IPS DF 6.9 (cell line): Measurements from ENCODE around the gene ADAMTS17.

Source experiments
- DNase-seq: peaks from one replicate; pipeline ENCODE4 v3.0.0-alpha.2; 2013; ENCODE audit warnings: low read depth, low spot score
- H3K27ac ChIP-seq: one replicate; pipeline ENCODE4 v1.5.1; 2013; ENCODE audit warnings: low read length, control low read depth
- H3K27me3 ChIP-seq: 2 replicates; pipeline ENCODE4 v1.6.1; 2013; ENCODE audit warnings: mild to moderate bottlenecking, low read length; ENCODE audit not compliant: control insufficient read depth, insufficient read depth
- H3K36me3 ChIP-seq: 2 replicates; pipeline ENCODE4 v1.6.1; 2013; ENCODE audit warnings: low read length; ENCODE audit not compliant: control insufficient read depth, insufficient read depth
- H3K4me1 ChIP-seq: 2 replicates; pipeline ENCODE4 v1.6.1; 2013; ENCODE audit warnings: low read length; ENCODE audit not compliant: control insufficient read depth, insufficient read depth
- H3K4me3 ChIP-seq: 2 replicates; pipeline ENCODE4 v1.5.1; 2013; ENCODE audit warnings: mild to moderate bottlenecking, low read length
- H3K9me3 ChIP-seq: 2 replicates; pipeline ENCODE4 v1.6.1; 2013; ENCODE audit warnings: low read length, inconsistent platforms; ENCODE audit not compliant: control insufficient read depth, insufficient read depth
- WGBS: extraction: QIAGEN DNeasy Blood & Tissue Kit; methylation state at CpG from one replicate; pipeline ENCODE4 v1.1.7; 2013; ENCODE audit warnings: mixed read lengths, missing lambda C conversion rate; ENCODE audit not compliant: insufficient read length, insufficient coverage; 5-methylcytosine and 5-hydroxymethylcytosine counted together

Gene ADAMTS17

DNA sequence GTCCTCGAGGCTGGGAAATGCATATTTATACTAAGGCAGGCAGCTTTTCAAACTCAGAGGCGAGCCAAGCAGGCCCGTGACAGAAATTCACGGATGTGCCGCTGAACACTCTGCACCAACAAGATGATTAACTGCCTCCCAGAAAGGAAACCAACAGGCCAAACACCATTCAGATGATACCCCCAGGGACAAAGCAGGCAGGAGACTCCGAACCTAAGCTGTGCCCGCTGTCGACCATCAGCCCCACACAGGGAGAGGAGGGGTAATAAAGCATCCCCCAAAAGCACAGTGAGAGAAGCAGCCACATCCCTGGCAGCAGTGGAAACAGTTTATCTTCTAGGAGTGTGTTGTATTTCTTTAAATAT is 31.8 kb downstream of the ADAMTS17 start:
- no peaks in the 10 kb centered on the region for H3K9me3 ChIP-seq
- no peak overlapping the region for H3K27ac ChIP-seq
- no peaks in the 10 kb centered on the region for H3K27me3 ChIP-seq
- H3K36me3 ChIP-seq, result no peaks in the 10 kb centered on the region
- no peak overlapping the region for H3K4me3 ChIP-seq
- H3K4me1 ChIP-seq, result no peaks in the 10 kb centered on the region; the same call in 1 of the 2 replicates
- no peak for DNase-seq
- WGBS, result no CpG with 5 or more reads among the region's 8 CpGs

DNA sequence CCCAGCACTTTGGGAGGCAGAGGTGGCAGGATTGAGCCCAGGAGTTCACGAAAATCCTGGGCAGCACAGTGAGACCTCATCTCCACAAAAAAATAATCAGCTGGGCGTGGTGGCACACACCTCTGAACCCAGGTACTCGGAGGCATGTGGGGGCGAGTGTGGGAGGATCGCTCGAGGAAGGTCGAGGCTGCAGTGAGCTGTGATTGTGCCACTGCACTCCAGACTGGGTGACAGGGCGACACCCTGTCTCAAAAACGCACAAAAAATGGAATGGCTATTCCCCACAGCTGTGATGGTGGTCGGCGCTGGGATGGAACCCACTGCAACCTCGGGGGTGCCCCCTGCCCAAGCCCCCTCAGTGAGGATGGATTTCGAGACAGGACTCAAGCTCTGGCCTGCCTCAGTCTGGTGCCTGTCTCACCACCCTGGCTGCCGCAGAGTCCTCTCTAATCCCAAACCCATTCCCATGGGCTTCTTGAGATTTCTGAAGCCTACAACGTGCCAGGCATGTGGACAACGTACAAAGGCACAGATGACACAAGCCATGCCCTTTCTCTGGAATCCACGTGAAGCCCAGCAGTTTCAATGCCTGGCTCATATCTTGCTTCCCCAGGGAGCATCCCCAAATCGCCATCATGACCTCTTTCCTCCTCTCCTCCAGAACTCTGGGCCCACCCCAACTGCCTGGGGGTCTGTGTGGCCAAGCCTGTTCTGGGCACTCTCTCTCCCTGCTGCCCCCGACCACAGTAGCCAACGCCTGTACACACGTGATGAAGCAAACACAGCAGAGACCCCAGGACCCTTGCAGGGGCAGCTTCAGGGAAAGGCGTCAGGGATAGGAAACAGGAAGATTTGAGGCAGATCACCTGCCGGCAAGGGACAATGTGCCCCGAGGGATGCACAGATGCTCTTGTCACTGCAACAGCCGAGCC is 32.4 kb downstream of the ADAMTS17 start:
- no peak overlapping the region for H3K4me3 ChIP-seq
- no peaks in the 10 kb centered on the region for H3K36me3 ChIP-seq
- H3K4me1 ChIP-seq, result no peaks in the 10 kb centered on the region; the same call in 1 of the 2 replicates
- no CpG with 5 or more reads among the region's 25 CpGs for WGBS
- no peaks in the 10 kb centered on the region for H3K27me3 ChIP-seq
- no peaks in the 10 kb centered on the region for H3K9me3 ChIP-seq
- no peak overlapping the region for H3K27ac ChIP-seq
- no peak for DNase-seq

DNA sequence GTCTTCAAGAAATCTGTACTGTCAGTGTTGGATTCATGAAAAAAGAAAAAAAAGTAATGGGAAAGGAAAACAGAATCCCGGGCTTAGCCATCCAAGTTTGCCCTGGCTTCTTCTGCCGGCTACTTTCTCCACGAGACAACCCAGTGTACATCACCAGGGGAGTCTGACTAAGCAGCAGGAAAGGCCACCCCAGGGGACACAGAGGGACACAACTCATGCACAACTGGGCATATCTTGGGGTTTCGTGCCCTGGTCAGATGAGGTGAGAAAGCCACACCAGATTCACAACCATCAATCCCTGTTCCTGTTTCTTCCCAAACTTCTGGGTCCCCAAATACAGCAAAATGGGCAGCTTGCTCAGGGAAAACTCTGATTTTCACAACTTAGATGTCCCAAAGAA is 33.2 kb downstream of the ADAMTS17 start:
- Histone ChIP-seq H3K36me3 (no peaks in the 10 kb centered on the region), H3K27me3 (no peaks in the 10 kb centered on the region), H3K4me3 (no peak overlapping the region), H3K27ac (no peak overlapping the region), H3K4me1 (no peaks in the 10 kb centered on the region; the same call in 1 of the 2 replicates), H3K9me3 (no peaks in the 10 kb centered on the region)
- no CpG with 5 or more reads among the region's 4 CpGs for WGBS
- DNase-seq, result no peak

DNA sequence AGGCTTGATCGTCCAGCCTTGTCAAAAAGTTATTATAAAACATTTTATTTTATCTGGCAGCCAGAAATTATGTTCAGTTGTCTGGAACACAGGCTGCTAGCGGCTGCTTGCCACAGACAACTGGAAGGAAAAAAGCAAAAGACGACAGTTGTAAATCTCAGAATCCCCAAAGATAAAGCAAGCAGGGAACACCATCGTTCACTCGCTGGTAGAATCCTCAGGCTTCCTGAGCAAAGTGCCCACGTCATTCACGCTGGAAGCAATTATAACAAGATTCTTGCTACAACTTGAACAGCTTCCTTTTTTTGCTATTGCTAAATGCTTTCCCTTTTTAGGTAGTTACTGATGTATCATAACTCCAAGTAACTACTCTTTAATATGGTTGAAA is 33.6 kb downstream of the ADAMTS17 start:
- no peak overlapping the region for H3K4me3 ChIP-seq
- H3K27ac ChIP-seq, result no peak overlapping the region
- H3K36me3 ChIP-seq, result no peaks in the 10 kb centered on the region
- no peaks in the 10 kb centered on the region; the same call in 1 of the 2 replicates for H3K4me1 ChIP-seq
- WGBS, result no CpG with 5 or more reads among the region's 7 CpGs
- H3K9me3 ChIP-seq, result no peaks in the 10 kb centered on the region
- no peak for DNase-seq
- no peaks in the 10 kb centered on the region for H3K27me3 ChIP-seq

DNA sequence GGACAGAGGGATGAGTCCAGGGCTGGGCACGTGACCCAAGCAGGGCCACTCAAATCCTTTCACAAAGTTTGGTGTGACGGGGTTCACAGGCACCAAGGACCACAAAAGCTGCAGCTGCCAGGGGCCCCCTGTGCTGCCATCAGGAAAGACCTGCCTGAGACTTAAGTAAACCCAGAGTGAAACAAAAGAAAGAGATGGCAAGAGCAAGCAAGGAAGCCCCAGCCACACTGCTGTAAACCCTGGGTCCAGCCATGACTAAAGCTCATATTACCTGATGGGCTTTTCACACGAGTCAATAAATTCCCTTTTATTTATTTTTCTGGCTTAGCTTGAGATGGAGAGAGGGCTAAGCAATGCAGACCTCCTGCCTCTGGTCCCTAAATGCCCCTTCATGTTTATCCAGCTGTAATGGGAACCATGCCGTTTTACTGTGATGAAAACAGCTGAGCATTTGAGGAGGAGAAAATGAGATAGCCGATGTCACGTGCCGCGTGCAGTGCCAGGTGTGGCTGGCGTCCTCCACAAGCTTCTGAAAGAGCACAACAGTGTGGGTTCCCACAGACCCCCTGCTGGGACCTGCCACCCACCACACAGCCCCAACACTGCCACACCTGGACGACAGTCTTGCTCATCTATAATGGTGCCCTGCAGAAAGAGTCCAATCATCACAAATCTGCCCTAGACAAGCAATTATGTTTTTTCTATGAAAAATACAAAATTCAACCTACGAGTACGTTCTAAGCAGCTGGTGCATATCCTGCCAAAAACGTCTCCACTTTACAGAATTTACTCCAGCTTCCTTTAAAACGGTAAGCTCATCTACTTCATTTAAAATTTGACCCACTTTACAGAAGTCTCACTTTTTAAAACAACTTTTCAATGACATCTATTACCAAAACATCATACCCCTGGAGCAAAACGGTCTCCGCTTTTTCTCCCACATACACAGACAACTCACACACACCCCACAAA is 34.2 kb downstream of the ADAMTS17 start:
- DNase-seq, result no peak
- Histone ChIP-seq H3K9me3 (no peaks in the 10 kb centered on the region), H3K27ac (no peak overlapping the region), H3K27me3 (no peaks in the 10 kb centered on the region), H3K4me1 (no peaks in the 10 kb centered on the region; the same call in 1 of the 2 replicates), H3K4me3 (no peak overlapping the region), H3K36me3 (no peaks in the 10 kb centered on the region)
- WGBS, result no CpG with 5 or more reads among the region's 16 CpGs

DNA sequence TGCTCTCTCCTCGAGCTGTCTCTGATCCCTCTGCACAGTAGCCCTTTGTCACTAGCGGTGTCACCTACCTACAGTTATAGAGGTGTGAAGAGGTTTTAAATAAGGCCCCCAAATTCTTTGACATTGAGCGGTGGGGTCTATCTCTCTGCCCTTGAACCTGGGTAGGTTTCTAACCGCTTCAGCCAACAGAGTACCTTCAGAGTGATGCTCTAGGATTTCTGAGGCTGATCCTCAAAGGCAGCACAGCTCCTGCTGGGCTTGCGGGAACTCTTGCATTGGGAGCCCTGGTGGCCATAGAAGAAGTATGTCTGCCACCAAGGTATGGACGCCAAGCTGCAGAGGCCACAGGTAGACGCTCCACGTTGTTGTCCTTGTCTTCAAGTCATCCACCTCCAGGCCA is 35.7 kb downstream of the ADAMTS17 start:
- H3K9me3 ChIP-seq, result no peaks in the 10 kb centered on the region
- no peak for DNase-seq
- no peaks in the 10 kb centered on the region for H3K36me3 ChIP-seq
- H3K27ac ChIP-seq, result no peak overlapping the region
- H3K4me3 ChIP-seq, result no peak overlapping the region
- no peaks in the 10 kb centered on the region for H3K27me3 ChIP-seq
- WGBS, result no CpG with 5 or more reads among the region's 8 CpGs
- H3K4me1 ChIP-seq, result no peaks in the 10 kb centered on the region; the same call in 1 of the 2 replicates

DNA sequence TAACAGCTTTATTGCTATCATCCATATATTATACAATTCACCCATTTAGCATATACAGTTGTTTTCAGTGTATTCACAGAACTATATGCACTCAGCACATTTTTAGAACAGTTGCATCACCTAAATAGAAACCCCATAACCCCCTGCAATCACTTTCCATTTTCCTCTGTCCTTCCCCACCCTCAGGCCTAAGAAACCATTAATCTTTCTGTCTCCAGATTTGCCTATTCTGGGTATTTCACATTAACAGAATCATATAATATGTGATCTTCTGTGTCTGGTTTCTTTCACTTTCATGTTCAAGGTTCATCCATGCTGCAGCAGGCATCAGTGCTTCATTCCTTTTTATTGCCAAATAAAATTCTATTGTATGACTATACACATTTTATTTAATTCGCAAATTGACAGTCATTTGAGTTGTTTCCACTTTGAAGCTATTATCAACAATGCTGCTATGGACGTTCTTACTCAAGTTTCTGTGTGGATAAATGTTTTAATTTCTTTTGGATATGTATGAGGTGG is 39.8 kb downstream of the ADAMTS17 start:
- Histone ChIP-seq H3K4me3 (no peak overlapping the region), H3K27me3 (no peaks in the 10 kb centered on the region), H3K36me3 (no peaks in the 10 kb centered on the region), H3K27ac (no peak overlapping the region), H3K4me1 (no peaks in the 10 kb centered on the region; the same call in 1 of the 2 replicates), H3K9me3 (0 out of 2 replicates have a peak, but pooled peaks cover 2% of the 10 kb centered on the region)
- no CpG with 5 or more reads among the region's 2 CpGs for WGBS
- no peak for DNase-seq

DNA sequence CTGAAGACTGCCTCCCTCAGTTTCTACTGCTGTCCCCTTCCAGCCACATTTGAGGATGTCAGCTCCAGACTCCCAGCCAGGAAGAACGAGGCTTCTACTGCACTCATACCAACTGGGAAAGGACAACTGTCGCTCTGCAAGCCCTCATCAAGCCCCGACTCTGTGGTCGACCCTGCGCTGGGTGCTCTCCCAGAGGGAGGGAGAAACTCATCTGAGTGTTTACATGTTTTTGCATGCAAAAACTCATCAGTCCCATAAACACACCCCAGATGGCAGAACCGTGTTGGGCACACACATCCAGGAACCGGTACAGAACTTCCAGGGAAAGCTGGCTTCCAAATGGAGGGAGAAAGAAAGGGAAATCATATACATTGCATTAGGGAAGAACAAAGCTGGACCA is 43.5 kb downstream of the ADAMTS17 start:
- no peak overlapping the region for H3K4me3 ChIP-seq
- no CpG with 5 or more reads among the region's 7 CpGs for WGBS
- DNase-seq, result no peak
- 0 out of 2 replicates have a peak, but pooled peaks cover 2% of the 10 kb centered on the region for H3K9me3 ChIP-seq
- no peaks in the 10 kb centered on the region for H3K36me3 ChIP-seq
- no peaks in the 10 kb centered on the region; the same call in 1 of the 2 replicates for H3K27me3 ChIP-seq
- no peaks in the 10 kb centered on the region; the same call in 1 of the 2 replicates for H3K4me1 ChIP-seq
- no peak overlapping the region for H3K27ac ChIP-seq

DNA sequence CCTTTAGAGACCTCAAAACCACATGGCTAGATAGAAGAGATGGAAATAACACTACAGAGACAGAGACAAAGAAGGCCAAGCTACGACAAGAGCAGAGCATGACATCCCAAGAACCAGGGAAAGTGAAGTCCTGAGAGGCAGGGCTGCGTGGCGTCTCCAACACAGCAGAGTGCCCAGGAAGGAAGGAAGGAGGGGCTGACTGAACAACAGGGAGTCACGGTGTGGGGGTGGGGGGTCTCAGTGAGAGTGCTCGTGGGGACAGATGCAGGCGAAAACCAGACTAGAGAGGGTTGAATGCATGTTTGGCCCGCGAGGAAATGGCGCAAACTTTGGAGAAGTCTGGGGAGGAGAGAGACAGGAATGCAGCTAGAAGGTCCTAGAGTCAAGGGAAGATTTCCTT is 44.0 kb downstream of the ADAMTS17 start:
- DNase-seq, result no peak
- no peaks in the 10 kb centered on the region; the same call in 1 of the 2 replicates for H3K4me1 ChIP-seq
- H3K27ac ChIP-seq, result no peak overlapping the region
- no peak overlapping the region for H3K4me3 ChIP-seq
- H3K27me3 ChIP-seq, result no peaks in the 10 kb centered on the region; the same call in 1 of the 2 replicates
- H3K9me3 ChIP-seq, result 0 out of 2 replicates have a peak, but pooled peaks cover 2% of the 10 kb centered on the region
- no peaks in the 10 kb centered on the region for H3K36me3 ChIP-seq
- WGBS, result no CpG with 5 or more reads among the region's 9 CpGs
